Measurements from ENCODE around the gene USP6.
"Not testable (repeated sequence)": the region's sequence is repeated elsewhere in the genome, so short reads cannot be mapped to it uniquely, and the experiment has no call there.

Gene USP6

GRCh38 chr17:5115673-5116651 is at the start of gene USP6:
USP6 (plus strand) TSS chr17:5116032; CDS start chr17:5130368, 14,336 bp downstream.
- H3K27me3 ChIP-seq (ENCODE audit: control insufficient read depth in 5 of 5, insufficient read depth in 4 of 5, low read length in 5 of 5): peaks cover 12 to 28% (median 16%) of the 10 kb centered on the region in 5 donors
- no peak within 1 kb of the TSS for H3K27ac ChIP-seq (ENCODE audit: low read depth, low read length)
- H3K36me3 ChIP-seq (ENCODE audit: control insufficient read depth in 5 of 5, insufficient read depth in 5 of 5, low read length in 5 of 5): peaks cover 0 to 6% (median 0%) of the 10 kb centered on the region in 5 donors
- H3K9ac ChIP-seq (ENCODE audit: low read length in 5 of 5): no peak within 1 kb of the TSS
- H3K4me3 ChIP-seq (ENCODE audit: low read depth in 1 of 5, low read length in 5 of 5): peak within 1 kb of the TSS in 1 of 5 donors; percentile 20
- peaks cover 0 to 8% (median 4%) of the 10 kb centered on the region in 5 donors for H3K9me3 ChIP-seq (ENCODE audit: control insufficient read depth in 5 of 5, low read length in 5 of 5)
- peaks cover 0 to 14% (median 10%) of the 10 kb centered on the region in 5 donors for H3K4me1 ChIP-seq (ENCODE audit: control insufficient read depth in 5 of 5, insufficient read depth in 5 of 5, low read length in 5 of 5)

DNA sequence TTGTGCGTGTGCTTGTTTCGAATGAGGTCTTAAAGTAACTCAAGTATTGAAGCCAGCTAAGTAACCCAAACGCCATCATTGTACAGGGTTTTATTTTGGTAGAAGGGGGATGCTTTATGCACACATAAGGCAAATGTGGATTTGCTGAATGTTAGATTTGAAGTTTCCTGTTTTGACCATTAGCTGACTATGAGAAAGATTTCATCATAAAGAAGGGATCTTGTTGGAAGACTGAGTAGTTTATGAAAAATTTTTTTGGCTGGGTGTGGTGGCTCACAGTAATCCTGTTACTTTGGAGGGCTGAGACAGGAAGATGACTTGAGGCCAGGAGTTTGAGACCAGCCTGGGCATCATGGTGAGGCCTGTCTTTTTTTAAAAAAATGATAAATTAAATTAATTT is 47.6 kb upstream of the USP6 start:
- Histone ChIP-seq H3K4me1 (ENCODE audit: control insufficient read depth in 5 of 5, insufficient read depth in 5 of 5, low read length in 5 of 5) (no peaks in the 10 kb centered on the region), H3K27ac (ENCODE audit: low read depth, low read length) (no peak overlapping the region), H3K4me3 (ENCODE audit: low read depth in 1 of 5, low read length in 5 of 5) (no peak overlapping the region), H3K27me3 (ENCODE audit: control insufficient read depth in 5 of 5, insufficient read depth in 4 of 5, low read length in 5 of 5) (peaks cover 0 to 8% (median 0%) of the 10 kb centered on the region in 5 donors), H3K9ac (ENCODE audit: low read length in 5 of 5) (no peak overlapping the region), H3K36me3 (ENCODE audit: control insufficient read depth in 5 of 5, insufficient read depth in 5 of 5, low read length in 5 of 5) (no peaks in the 10 kb centered on the region), H3K9me3 (ENCODE audit: control insufficient read depth in 5 of 5, low read length in 5 of 5) (no peaks in the 10 kb centered on the region)

DNA sequence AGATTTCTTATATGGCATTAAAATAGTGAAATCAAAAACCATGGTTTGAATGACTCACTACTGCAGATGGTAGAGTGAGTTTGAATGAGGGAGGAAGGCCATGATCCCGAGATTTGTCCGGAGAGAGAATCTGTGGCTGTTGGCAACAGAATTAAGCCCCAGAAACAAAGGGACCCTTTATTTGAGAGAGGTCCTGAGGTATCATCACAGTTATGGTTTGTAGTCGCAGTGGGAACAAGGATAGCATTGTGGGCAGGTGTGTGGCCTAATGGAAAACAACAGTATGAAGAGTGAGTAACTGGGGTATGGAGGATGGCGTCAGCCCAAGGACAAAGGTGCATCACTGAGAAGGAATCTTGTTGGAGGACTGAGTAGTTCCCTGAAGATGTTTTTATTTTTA is 46.1 kb upstream of the USP6 start:
- H3K27me3 ChIP-seq (ENCODE audit: control insufficient read depth in 5 of 5, insufficient read depth in 4 of 5, low read length in 5 of 5): peaks cover 0 to 8% (median 0%) of the 10 kb centered on the region in 5 donors
- no peak overlapping the region for H3K9ac ChIP-seq (ENCODE audit: low read length in 5 of 5)
- H3K4me3 ChIP-seq (ENCODE audit: low read depth in 1 of 5, low read length in 5 of 5): no peak overlapping the region
- H3K4me1 ChIP-seq (ENCODE audit: control insufficient read depth in 5 of 5, insufficient read depth in 5 of 5, low read length in 5 of 5): no peaks in the 10 kb centered on the region
- no peak overlapping the region for H3K27ac ChIP-seq (ENCODE audit: low read depth, low read length)
- no peaks in the 10 kb centered on the region for H3K9me3 ChIP-seq (ENCODE audit: control insufficient read depth in 5 of 5, low read length in 5 of 5)
- no peaks in the 10 kb centered on the region for H3K36me3 ChIP-seq (ENCODE audit: control insufficient read depth in 5 of 5, insufficient read depth in 5 of 5, low read length in 5 of 5)

DNA sequence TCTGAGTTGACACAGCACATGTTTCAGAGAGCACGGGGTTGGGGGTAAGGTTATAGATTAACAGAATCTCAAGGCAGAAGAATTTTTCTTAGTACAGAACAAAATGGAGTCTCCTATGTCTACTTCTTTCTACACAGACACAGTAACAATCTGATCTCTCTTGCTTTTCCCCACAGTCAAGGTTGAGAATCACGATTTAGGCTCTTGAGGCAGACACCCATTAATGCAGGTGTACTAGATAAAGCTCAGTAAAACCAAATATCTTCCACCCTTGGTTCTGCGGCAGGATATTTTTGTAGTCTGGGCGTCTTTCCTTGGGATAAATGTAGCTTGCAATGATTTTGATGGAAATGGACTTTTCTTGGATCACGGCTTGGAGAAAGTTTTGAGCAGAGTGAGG is 40.4 kb upstream of the USP6 start:
- H3K4me3 ChIP-seq (ENCODE audit: low read depth in 1 of 5, low read length in 5 of 5); H3K9ac ChIP-seq (ENCODE audit: low read length in 5 of 5); H3K9me3 ChIP-seq (ENCODE audit: control insufficient read depth in 5 of 5, low read length in 5 of 5); H3K36me3 ChIP-seq (ENCODE audit: control insufficient read depth in 5 of 5, insufficient read depth in 5 of 5, low read length in 5 of 5); H3K27me3 ChIP-seq (ENCODE audit: control insufficient read depth in 5 of 5, insufficient read depth in 4 of 5, low read length in 5 of 5); H3K27ac ChIP-seq (ENCODE audit: low read depth, low read length): not testable (repeated sequence)
- peaks cover 2 to 20% (median 19%) of the 10 kb centered on the region in 5 donors for H3K4me1 ChIP-seq (ENCODE audit: control insufficient read depth in 5 of 5, insufficient read depth in 5 of 5, low read length in 5 of 5)

DNA sequence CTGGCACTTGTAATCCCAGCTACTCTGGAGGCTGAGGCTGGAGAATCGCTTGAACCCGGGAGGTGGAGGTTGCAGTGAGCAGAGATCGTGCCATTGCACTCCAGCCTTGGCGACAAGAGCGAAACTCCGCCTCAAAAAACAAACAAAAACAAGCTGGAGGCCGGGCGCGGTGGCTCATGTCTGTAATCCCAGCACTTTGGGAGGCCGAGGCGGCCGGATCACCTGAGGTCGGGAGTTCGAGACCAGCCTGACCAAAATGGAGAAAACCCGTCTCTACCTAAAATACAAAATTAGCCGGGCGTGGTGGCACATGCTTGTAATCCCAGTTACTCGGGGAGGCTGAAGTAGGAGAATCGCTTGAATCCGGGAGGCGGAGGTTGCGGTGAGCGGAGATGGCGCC is 38.6 kb upstream of the USP6 start:
- peak overlapping the region in 1 of 5 donors; percentile 82 for H3K9ac ChIP-seq (ENCODE audit: low read length in 5 of 5)
- H3K27ac ChIP-seq (ENCODE audit: low read depth, low read length): peak overlapping the region; percentile 63
- H3K27me3 ChIP-seq (ENCODE audit: control insufficient read depth in 5 of 5, insufficient read depth in 4 of 5, low read length in 5 of 5): not testable (repeated sequence)

GRCh38 chr17:5077781-5078105 is 38.1 kb upstream of the USP6 start:
- Histone ChIP-seq H3K27me3 (ENCODE audit: control insufficient read depth in 5 of 5, insufficient read depth in 4 of 5, low read length in 5 of 5) (peaks cover 0 to 3% (median 0%) of the 10 kb centered on the region in 5 donors), H3K36me3 (ENCODE audit: control insufficient read depth in 5 of 5, insufficient read depth in 5 of 5, low read length in 5 of 5) (peaks cover 0 to 6% (median 5%) of the 10 kb centered on the region in 5 donors), H3K9me3 (ENCODE audit: control insufficient read depth in 5 of 5, low read length in 5 of 5) (peaks cover 0 to under 1% (median 0%) of the 10 kb centered on the region in 5 donors), H3K27ac (ENCODE audit: low read depth, low read length) (peak overlapping the region; percentile 63), H3K9ac (ENCODE audit: low read length in 5 of 5) (peak overlapping the region; percentile 72 to 93 (median 82)), H3K4me1 (ENCODE audit: control insufficient read depth in 5 of 5, insufficient read depth in 5 of 5, low read length in 5 of 5) (peaks cover 2 to 20% (median 19%) of the 10 kb centered on the region in 5 donors), H3K4me3 (ENCODE audit: low read depth in 1 of 5, low read length in 5 of 5) (peak overlapping the region; percentile 61 to 94 (median 92))

More for the DNA sequence above, 38.6 kb upstream of the USP6 start:
- Histone ChIP-seq H3K4me1 (ENCODE audit: control insufficient read depth in 5 of 5, insufficient read depth in 5 of 5, low read length in 5 of 5) (peaks cover 2 to 20% (median 19%) of the 10 kb centered on the region in 5 donors), H3K4me3 (ENCODE audit: low read depth in 1 of 5, low read length in 5 of 5) (peak overlapping the region; percentile 61 to 94 (median 92))
- not testable (repeated sequence) for H3K9me3 ChIP-seq (ENCODE audit: control insufficient read depth in 5 of 5, low read length in 5 of 5); H3K36me3 ChIP-seq (ENCODE audit: control insufficient read depth in 5 of 5, insufficient read depth in 5 of 5, low read length in 5 of 5)

DNA sequence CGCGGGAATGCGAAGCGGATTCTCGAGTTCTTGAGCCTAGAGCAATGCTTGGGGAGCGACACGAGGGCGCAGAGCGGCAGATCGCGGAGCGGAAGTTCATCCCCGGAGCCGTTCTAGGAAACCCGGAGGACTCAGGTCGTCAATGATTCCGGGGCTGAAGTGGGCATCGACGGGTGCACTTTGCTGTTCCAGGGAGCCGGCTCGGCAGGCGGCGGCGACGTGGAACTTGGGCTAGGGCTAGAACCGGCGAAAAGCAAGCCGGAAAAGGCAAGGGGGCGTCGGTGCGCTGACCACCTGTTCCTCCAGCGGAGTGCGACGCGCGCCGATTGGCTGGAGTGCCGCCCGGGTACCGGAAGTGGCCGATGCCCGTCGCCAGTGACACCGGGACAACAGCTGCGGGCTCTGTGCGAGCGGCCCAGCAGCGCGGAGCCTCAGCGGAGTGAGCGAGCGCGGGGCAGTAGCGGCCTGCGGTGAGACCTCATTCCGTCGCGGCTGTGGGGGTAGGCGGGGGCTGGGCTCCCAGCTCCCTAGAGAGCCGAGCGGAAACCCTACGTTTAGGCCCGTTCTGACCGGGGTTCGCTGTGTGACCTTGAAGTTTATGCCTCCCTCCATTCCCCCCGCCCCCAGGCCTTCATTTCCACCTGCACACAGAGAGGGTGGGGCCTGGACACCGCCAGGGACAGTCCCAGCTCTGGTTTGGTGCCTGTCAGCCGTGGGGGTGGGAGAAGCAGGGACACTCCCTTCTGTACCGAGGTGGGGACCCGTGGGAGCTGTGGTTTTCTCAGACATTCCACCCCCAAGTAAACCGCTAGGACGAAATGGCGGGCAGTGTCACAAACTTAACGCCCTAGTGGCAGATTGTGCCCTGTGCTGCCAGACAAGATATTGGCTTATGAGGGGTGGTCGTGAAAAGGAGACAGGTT is 37.5 kb upstream of the USP6 start, which contains the start of gene ZFP3:
Gene ZFP3, plus strand, starts transcription at position 362 of the 923 bp plus-strand sequence. CDS start 13,038 bp downstream, outside the sequence.
- Histone ChIP-seq H3K27me3 (ENCODE audit: control insufficient read depth in 5 of 5, insufficient read depth in 4 of 5, low read length in 5 of 5) (peaks cover 0 to 3% (median 0%) of the 10 kb centered on the region in 5 donors), H3K27ac (ENCODE audit: low read depth, low read length) (peak within 1 kb of the TSS; percentile 63), H3K36me3 (ENCODE audit: control insufficient read depth in 5 of 5, insufficient read depth in 5 of 5, low read length in 5 of 5) (peaks cover 0 to 6% (median 5%) of the 10 kb centered on the region in 5 donors)

GRCh38 chr17:5080591-5080990 is 35.2 kb upstream of the USP6 start:
- H3K4me3 ChIP-seq (ENCODE audit: low read depth in 1 of 5, low read length in 5 of 5): no peak overlapping the region
- H3K4me1 ChIP-seq (ENCODE audit: control insufficient read depth in 5 of 5, insufficient read depth in 5 of 5, low read length in 5 of 5): peaks cover 2 to 20% (median 19%) of the 10 kb centered on the region in 5 donors
- peaks cover 0 to 6% (median 5%) of the 10 kb centered on the region in 5 donors for H3K36me3 ChIP-seq (ENCODE audit: control insufficient read depth in 5 of 5, insufficient read depth in 5 of 5, low read length in 5 of 5)
- H3K9ac ChIP-seq (ENCODE audit: low read length in 5 of 5): no peak overlapping the region
- peaks cover 0 to 2% (median 0%) of the 10 kb centered on the region in 5 donors for H3K27me3 ChIP-seq (ENCODE audit: control insufficient read depth in 5 of 5, insufficient read depth in 4 of 5, low read length in 5 of 5)
- peaks cover under 1 to 18% (median 11%) of the 10 kb centered on the region in 5 donors for H3K9me3 ChIP-seq (ENCODE audit: control insufficient read depth in 5 of 5, low read length in 5 of 5)
- H3K27ac ChIP-seq (ENCODE audit: low read depth, low read length): no peak overlapping the region

More for the DNA sequence above, 37.5 kb upstream of the USP6 start, which contains the start of gene ZFP3:
- Histone ChIP-seq H3K9ac (ENCODE audit: low read length in 5 of 5) (peak within 1 kb of the TSS; percentile 72 to 93 (median 82)), H3K4me1 (ENCODE audit: control insufficient read depth in 5 of 5, insufficient read depth in 5 of 5, low read length in 5 of 5) (peaks cover 2 to 20% (median 19%) of the 10 kb centered on the region in 5 donors), H3K9me3 (ENCODE audit: control insufficient read depth in 5 of 5, low read length in 5 of 5) (peaks cover 0 to 6% (median 2%) of the 10 kb centered on the region in 5 donors), H3K4me3 (ENCODE audit: low read depth in 1 of 5, low read length in 5 of 5) (peak within 1 kb of the TSS; percentile 61 to 94 (median 92))

DNA sequence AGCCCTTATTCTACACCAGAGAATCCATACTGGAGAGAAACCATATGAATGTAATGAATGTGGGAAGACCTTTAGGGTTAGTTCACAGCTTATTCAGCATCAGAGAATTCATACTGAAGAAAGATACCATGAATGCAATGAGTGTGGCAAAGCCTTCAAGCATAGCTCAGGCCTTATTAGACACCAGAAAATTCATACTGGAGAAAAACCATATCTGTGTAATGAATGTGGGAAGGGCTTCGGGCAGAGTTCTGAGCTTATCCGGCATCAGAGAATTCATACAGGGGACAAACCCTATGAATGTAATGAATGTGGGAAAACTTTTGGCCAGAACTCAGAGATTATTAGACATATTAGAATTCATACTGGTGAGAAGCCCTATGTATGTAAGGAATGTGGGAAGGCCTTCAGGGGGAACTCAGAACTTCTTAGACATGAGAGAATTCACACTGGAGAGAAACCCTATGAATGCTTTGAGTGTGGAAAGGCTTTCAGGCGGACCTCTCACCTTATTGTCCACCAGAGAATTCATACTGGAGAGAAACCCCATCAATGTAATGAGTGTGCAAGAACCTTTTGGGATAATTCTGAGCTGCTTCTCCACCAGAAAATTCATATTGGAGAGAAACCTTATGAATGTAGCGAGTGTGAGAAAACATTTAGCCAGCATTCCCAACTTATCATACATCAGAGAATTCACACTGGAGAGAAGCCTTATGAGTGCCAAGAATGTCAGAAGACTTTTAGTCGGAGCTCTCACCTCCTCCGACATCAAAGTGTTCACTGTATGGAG is 23.4 kb upstream of the USP6 start:
- no peak overlapping the region for H3K9ac ChIP-seq (ENCODE audit: low read length in 5 of 5)
- no peak overlapping the region for H3K27ac ChIP-seq (ENCODE audit: low read depth, low read length)
- H3K27me3 ChIP-seq (ENCODE audit: control insufficient read depth in 5 of 5, insufficient read depth in 4 of 5, low read length in 5 of 5): peaks cover 0 to 2% (median 0%) of the 10 kb centered on the region in 5 donors
- H3K9me3 ChIP-seq (ENCODE audit: control insufficient read depth in 5 of 5, low read length in 5 of 5): peaks cover 49 to 99% (median 94%) of the 10 kb centered on the region in 5 donors
- H3K36me3 ChIP-seq (ENCODE audit: control insufficient read depth in 5 of 5, insufficient read depth in 5 of 5, low read length in 5 of 5): peaks cover 31 to 54% (median 39%) of the 10 kb centered on the region in 5 donors
- peak overlapping the region; percentile 13 to 62 (median 30) for H3K4me3 ChIP-seq (ENCODE audit: low read depth in 1 of 5, low read length in 5 of 5)
- H3K4me1 ChIP-seq (ENCODE audit: control insufficient read depth in 5 of 5, insufficient read depth in 5 of 5, low read length in 5 of 5): peaks cover 0 to 11% (median 6%) of the 10 kb centered on the region in 5 donors
